ENCODE measurements around the gene TMEM222. TPM values are rescaled to one million over a fixed set of nuclear protein-coding genes. Genes with fewer than 3 reads are reported as not detected.
A peak's percentile ranks its signal among the peaks of the same experiment; 100 is the strongest.

The TMEM222 gene
- total RNA-seq, 1 experiment from 2014 or later: 39.3 TPM

GRCh38 chr1:27318136-27318535 is 3.8 kb upstream of the TMEM222 start:
- peaks cover 7% of the 10 kb centered on the region for H3K4me1 ChIP-seq (replicated peaks)
- no peak overlapping the region for H3K4me3 ChIP-seq
- peaks cover 3% of the 10 kb centered on the region for H3K36me3 ChIP-seq
- H3K9me3 ChIP-seq (replicated peaks): no peaks in the 10 kb centered on the region
- H3K27me3 ChIP-seq (replicated peaks): peaks cover 3% of the 10 kb centered on the region
- DNase-seq (ENCODE audit: low read depth in 1 of 2, low spot score in 2 of 2): no peak
- no peak overlapping the region for H3K27ac ChIP-seq

- no peaks in the 10 kb centered on the region for H3K9me3 ChIP-seq (replicated peaks)
- no peak for DNase-seq (ENCODE audit: low read depth in 1 of 2, low spot score in 2 of 2)
- H3K27ac ChIP-seq: no peak overlapping the region
- peaks cover 2% of the 10 kb centered on the region for H3K27me3 ChIP-seq (replicated peaks)
- peaks cover 11% of the 10 kb centered on the region for H3K4me1 ChIP-seq (replicated peaks)
- H3K4me3 ChIP-seq: no peak overlapping the region
- H3K36me3 ChIP-seq: peaks cover 3% of the 10 kb centered on the region
These were observed 3.4 kb upstream of the TMEM222 start for GRCh38 chr1:27318596-27318995.

- H3K27ac ChIP-seq: peak overlapping the region; percentile 71
- DNase-seq (ENCODE audit: low read depth in 1 of 2, low spot score in 2 of 2): no peak
- no peaks in the 10 kb centered on the region for H3K9me3 ChIP-seq (replicated peaks)
- peak overlapping the region; percentile 68 for H3K4me3 ChIP-seq
- peaks cover 13% of the 10 kb centered on the region for H3K4me1 ChIP-seq (replicated peaks)
- peaks cover 35% of the 10 kb centered on the region for H3K36me3 ChIP-seq
- H3K27me3 ChIP-seq (replicated peaks): no peaks in the 10 kb centered on the region
These were observed 742 bp downstream of the TMEM222 start for GRCh38 chr1:27322569-27323240.

GRCh38 chr1:27325286-27325685 is 3.3 kb downstream of the TMEM222 start:
- no peak for DNase-seq (ENCODE audit: low read depth in 1 of 2, low spot score in 2 of 2)
- Histone ChIP-seq H3K4me3 (no peak overlapping the region), H3K9me3 (replicated peaks) (no peaks in the 10 kb centered on the region), H3K27me3 (replicated peaks) (no peaks in the 10 kb centered on the region), H3K4me1 (replicated peaks) (peaks cover 13% of the 10 kb centered on the region), H3K36me3 (peaks cover 57% of the 10 kb centered on the region), H3K27ac (no peak overlapping the region)

GRCh38 chr1:27327964-27328363 is 6.0 kb downstream of the TMEM222 start:
- no peaks in the 10 kb centered on the region for H3K9me3 ChIP-seq (replicated peaks)
- H3K4me3 ChIP-seq: no peak overlapping the region
- no peak overlapping the region for H3K27ac ChIP-seq
- H3K27me3 ChIP-seq (replicated peaks): no peaks in the 10 kb centered on the region
- DNase-seq (ENCODE audit: low read depth in 1 of 2, low spot score in 2 of 2): no peak
- H3K36me3 ChIP-seq: peaks cover 78% of the 10 kb centered on the region
- peaks cover 8% of the 10 kb centered on the region for H3K4me1 ChIP-seq (replicated peaks)

GRCh38 chr1:27330786-27331185 is 8.8 kb downstream of the TMEM222 start:
- Histone ChIP-seq H3K4me1 (replicated peaks) (no peaks in the 10 kb centered on the region), H3K27me3 (replicated peaks) (no peaks in the 10 kb centered on the region), H3K36me3 (peaks cover 92% of the 10 kb centered on the region), H3K27ac (no peak overlapping the region), H3K9me3 (replicated peaks) (no peaks in the 10 kb centered on the region), H3K4me3 (no peak overlapping the region)
- peak in 1 of 2 experiments; percentile 32 for DNase-seq (ENCODE audit: low read depth in 1 of 2, low spot score in 2 of 2)

GRCh38 chr1:27331426-27331825 is 9.5 kb downstream of the TMEM222 start:
- Histone ChIP-seq H3K36me3 (peaks cover 90% of the 10 kb centered on the region), H3K9me3 (replicated peaks) (no peaks in the 10 kb centered on the region), H3K27me3 (replicated peaks) (no peaks in the 10 kb centered on the region), H3K27ac (no peak overlapping the region), H3K4me1 (replicated peaks) (no peaks in the 10 kb centered on the region), H3K4me3 (no peak overlapping the region)
- DNase-seq (ENCODE audit: low read depth in 1 of 2, low spot score in 2 of 2): peak in 1 of 2 experiments; percentile 40

GRCh38 chr1:27331922-27332321 is 10.0 kb downstream of the TMEM222 start:
- Histone ChIP-seq H3K36me3 (peaks cover 85% of the 10 kb centered on the region), H3K27me3 (replicated peaks) (no peaks in the 10 kb centered on the region), H3K27ac (no peak overlapping the region), H3K9me3 (replicated peaks) (no peaks in the 10 kb centered on the region), H3K4me1 (replicated peaks) (no peaks in the 10 kb centered on the region), H3K4me3 (no peak overlapping the region)
- peak in 1 of 2 experiments; percentile 34 for DNase-seq (ENCODE audit: low read depth in 1 of 2, low spot score in 2 of 2)

GRCh38 chr1:27332536-27333281 is 10.7 kb downstream of the TMEM222 start:
- Histone ChIP-seq H3K9me3 (replicated peaks) (no peaks in the 10 kb centered on the region), H3K27me3 (replicated peaks) (no peaks in the 10 kb centered on the region), H3K4me1 (replicated peaks) (no peaks in the 10 kb centered on the region), H3K36me3 (peaks cover 79% of the 10 kb centered on the region), H3K4me3 (no peak overlapping the region), H3K27ac (no peak overlapping the region)
- DNase-seq (ENCODE audit: low read depth in 1 of 2, low spot score in 2 of 2): peak in 1 of 2 experiments; percentile 55

GRCh38 chr1:27333717-27334279 is 11.8 kb downstream of the TMEM222 start:
- peak in 1 of 2 experiments; percentile 41 for DNase-seq (ENCODE audit: low read depth in 1 of 2, low spot score in 2 of 2)
- Histone ChIP-seq H3K9me3 (replicated peaks) (no peaks in the 10 kb centered on the region), H3K27ac (no peak overlapping the region), H3K4me1 (replicated peaks) (no peaks in the 10 kb centered on the region), H3K27me3 (replicated peaks) (no peaks in the 10 kb centered on the region), H3K4me3 (no peak overlapping the region), H3K36me3 (peaks cover 74% of the 10 kb centered on the region)

GRCh38 chr1:27335506-27336422 is 13.8 kb downstream of the TMEM222 start:
- Histone ChIP-seq H3K9me3 (replicated peaks) (no peaks in the 10 kb centered on the region), H3K27me3 (replicated peaks) (no peaks in the 10 kb centered on the region), H3K4me1 (replicated peaks) (peaks cover 3% of the 10 kb centered on the region), H3K36me3 (peaks cover 61% of the 10 kb centered on the region), H3K27ac (no peak overlapping the region), H3K4me3 (no peak overlapping the region)
- DNase-seq (ENCODE audit: low read depth in 1 of 2, low spot score in 2 of 2): peak in 1 of 2 experiments; percentile 40

- H3K27me3 ChIP-seq (replicated peaks): no peaks in the 10 kb centered on the region
- no peak for DNase-seq (ENCODE audit: low read depth in 1 of 2, low spot score in 2 of 2)
- no peak overlapping the region for H3K27ac ChIP-seq
- H3K4me1 ChIP-seq (replicated peaks): peaks cover 13% of the 10 kb centered on the region
- no peaks in the 10 kb centered on the region for H3K9me3 ChIP-seq (replicated peaks)
- no peak overlapping the region for H3K4me3 ChIP-seq
- peaks cover 52% of the 10 kb centered on the region for H3K36me3 ChIP-seq
These were observed 14.8 kb downstream of the TMEM222 start for GRCh38 chr1:27336756-27337155.

GRCh38 chr1:27338751-27339150 is 16.8 kb downstream of the TMEM222 start:
- H3K4me1 ChIP-seq (replicated peaks): peaks cover 19% of the 10 kb centered on the region
- peaks cover 33% of the 10 kb centered on the region for H3K36me3 ChIP-seq
- H3K9me3 ChIP-seq (replicated peaks): no peaks in the 10 kb centered on the region
- no peak overlapping the region for H3K27ac ChIP-seq
- H3K27me3 ChIP-seq (replicated peaks): no peaks in the 10 kb centered on the region
- no peak for DNase-seq (ENCODE audit: low read depth in 1 of 2, low spot score in 2 of 2)
- H3K4me3 ChIP-seq: no peak overlapping the region
